Smooth muscle cell (in vitro differentiated cells): ENCODE results near the gene HOXC6. TPM values are rescaled to one million over a fixed set of nuclear protein-coding genes. Genes with fewer than 3 reads are reported as not detected.

Experiments used
- DNase-seq: peaks from one replicate; lab custom pipeline; 2025; ENCODE audit not compliant: unreplicated experiment; lab: John Stamatoyannopoulos, UW
- H2AFZ ChIP-seq: fragments of 200-600 bp; sonication (generic); 2 replicates; pipeline ENCODE4 v1.6.0; 2016; ENCODE audit warnings: antibody characterized with exemption, low read depth, mild to moderate bottlenecking
- H3F3A ChIP-seq: fragments of 200-600 bp; sonication (generic); 2 replicates; pipeline ENCODE4 v1.6.0; 2017; ENCODE audit warnings: antibody characterized with exemption, low read depth
- H3K27ac ChIP-seq: fragments of 200-600 bp; sonication (generic); 2 replicates; pipeline ENCODE4 v1.5.1; 2016; ENCODE audit warnings: low read depth, mild to moderate bottlenecking
- H3K27me3 ChIP-seq: fragments of 200-600 bp; sonication (generic); 2 replicates; pipeline ENCODE4 v1.6.1; 2016; ENCODE audit warnings: low read depth, mild to moderate bottlenecking
- H3K36me3 ChIP-seq: fragments of 200-600 bp; sonication (generic); 2 replicates; pipeline ENCODE4 v1.5.1; 2016; ENCODE audit warnings: low read depth
- H3K4me1 ChIP-seq: fragments of 200-600 bp; sonication (generic); 2 replicates; pipeline ENCODE4 v1.5.1; 2016; ENCODE audit warnings: low read depth
- H3K4me2 ChIP-seq: fragments of 200-600 bp; sonication (generic); 2 replicates; pipeline ENCODE4 v1.6.0; 2016; ENCODE audit warnings: mild to moderate bottlenecking
- H3K4me3 ChIP-seq: fragments of 200-600 bp; sonication (generic); 2 replicates; pipeline ENCODE4 v1.5.1; 2016; ENCODE audit warnings: mild to moderate bottlenecking
- H3K79me2 ChIP-seq: fragments of 200-600 bp; sonication (generic); 2 replicates; pipeline ENCODE4 v1.6.0; 2016; ENCODE audit warnings: low read depth, mild to moderate bottlenecking
- H3K9ac ChIP-seq: fragments of 200-600 bp; sonication (generic); 2 replicates; pipeline ENCODE4 v1.6.0; 2016; ENCODE audit warnings: low read depth
- H3K9me3 ChIP-seq: fragments of 200-600 bp; sonication (generic); replicated peaks from 2 replicates; pipeline ENCODE4 v1.5.1; 2016; ENCODE audit warnings: low read depth
- H4K20me1 ChIP-seq: fragments of 200-600 bp; sonication (generic); 2 replicates; pipeline ENCODE4 v1.6.0; 2016; ENCODE audit warnings: low read depth
- WGBS: methylation state at CpG from one replicate; pipeline ENCODE4 v1.1.7; 2016; ENCODE audit warnings: low lambda C conversion rate; 5-methylcytosine and 5-hydroxymethylcytosine counted together
- polyA plus RNA-seq: library from polyadenylated mRNA; unstranded; fragments of >200 nt; fragmentation: Nextera tagmentation; extraction: Ambion mirVana; gene quantifications from 2 replicates; pipeline ENCODE4 v1.2.1, GENCODE V29; 2016
- total RNA-seq: library from RNA; depleted of rRNA; stranded (reverse); fragments of >200 nt; gene quantifications from 2 replicates; pipeline ENCODE4 v1.2.3, GENCODE V29; 2014
- TF ChIP-seq, protein P1 (sequence below): fragments of 200-600 bp; sonication (generic); IDR thresholded peaks from 2 replicates; pipeline ENCODE4 v1.5.1; 2017; ENCODE audit warnings: borderline replicate concordance, mild to moderate bottlenecking, antibody characterized with exemption; ENCODE audit not compliant: insufficient read depth, poor library complexity, severe bottlenecking

Gene HOXC6
- total and polyA plus RNA-seq, 2 experiments from 2014 or later, result 3.1 to 12.3 TPM

DNA sequence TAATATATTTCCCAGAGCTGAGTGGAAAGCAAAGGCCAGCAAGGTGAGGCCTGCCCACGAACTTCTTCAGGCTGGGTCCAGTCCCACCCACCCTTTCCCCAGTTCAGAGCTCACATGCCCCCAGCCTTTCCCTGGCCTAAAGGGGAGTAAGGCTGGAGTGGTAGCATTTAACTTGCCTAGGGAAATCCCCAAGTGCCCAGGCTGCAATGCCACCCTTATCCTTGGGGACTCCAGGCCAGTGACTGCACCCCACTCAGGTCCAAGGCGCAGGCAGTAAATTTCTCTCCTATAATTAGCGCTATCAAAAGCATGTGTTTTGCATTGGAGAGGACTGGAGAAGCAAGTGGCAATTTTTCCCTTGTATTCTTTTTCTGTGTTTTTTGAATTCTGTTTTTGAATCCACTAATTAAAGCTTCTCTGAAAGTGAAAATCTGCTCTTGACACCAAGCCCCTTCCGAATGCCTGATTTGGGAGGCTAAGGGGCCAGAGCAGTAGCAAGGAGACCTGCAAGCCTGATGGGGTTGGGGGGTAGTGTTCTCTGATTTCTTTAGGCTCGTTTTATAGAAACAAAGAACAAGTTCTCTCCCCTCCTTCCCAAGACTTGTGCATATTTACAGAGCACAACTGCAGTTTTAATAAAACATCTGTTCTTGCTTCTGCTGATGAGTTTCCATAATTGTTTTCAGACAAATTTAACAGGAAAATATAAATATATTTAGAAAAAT, 3.5 kb upstream of the HOXC6 start:
- TF ChIP-seq, protein P1, sequence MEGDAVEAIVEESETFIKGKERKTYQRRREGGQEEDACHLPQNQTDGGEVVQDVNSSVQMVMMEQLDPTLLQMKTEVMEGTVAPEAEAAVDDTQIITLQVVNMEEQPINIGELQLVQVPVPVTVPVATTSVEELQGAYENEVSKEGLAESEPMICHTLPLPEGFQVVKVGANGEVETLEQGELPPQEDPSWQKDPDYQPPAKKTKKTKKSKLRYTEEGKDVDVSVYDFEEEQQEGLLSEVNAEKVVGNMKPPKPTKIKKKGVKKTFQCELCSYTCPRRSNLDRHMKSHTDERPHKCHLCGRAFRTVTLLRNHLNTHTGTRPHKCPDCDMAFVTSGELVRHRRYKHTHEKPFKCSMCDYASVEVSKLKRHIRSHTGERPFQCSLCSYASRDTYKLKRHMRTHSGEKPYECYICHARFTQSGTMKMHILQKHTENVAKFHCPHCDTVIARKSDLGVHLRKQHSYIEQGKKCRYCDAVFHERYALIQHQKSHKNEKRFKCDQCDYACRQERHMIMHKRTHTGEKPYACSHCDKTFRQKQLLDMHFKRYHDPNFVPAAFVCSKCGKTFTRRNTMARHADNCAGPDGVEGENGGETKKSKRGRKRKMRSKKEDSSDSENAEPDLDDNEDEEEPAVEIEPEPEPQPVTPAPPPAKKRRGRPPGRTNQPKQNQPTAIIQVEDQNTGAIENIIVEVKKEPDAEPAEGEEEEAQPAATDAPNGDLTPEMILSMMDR, result no peak
- WGBS, result 39% methylated on average over 5 of the region's 5 CpGs
- peaks cover 43% of the 10 kb centered on the region for H3K79me2 ChIP-seq
- H2AFZ ChIP-seq, result no peak overlapping the region
- no peak for DNase-seq
- H3K4me2 ChIP-seq, result peak overlapping the region; percentile 37
- no peak overlapping the region for H3K27ac ChIP-seq
- peaks cover 6% of the 10 kb centered on the region for H3K4me1 ChIP-seq
- no peaks in the 10 kb centered on the region for H3K36me3 ChIP-seq
- no peaks in the 10 kb centered on the region for H4K20me1 ChIP-seq
- H3F3A ChIP-seq, result no peaks in the 10 kb centered on the region
- H3K9me3 ChIP-seq, result no peaks in the 10 kb centered on the region
- H3K4me3 ChIP-seq, result no peak overlapping the region
- H3K27me3 ChIP-seq, result peaks cover 100% of the 10 kb centered on the region
- H3K9ac ChIP-seq, result no peak overlapping the region

DNA sequence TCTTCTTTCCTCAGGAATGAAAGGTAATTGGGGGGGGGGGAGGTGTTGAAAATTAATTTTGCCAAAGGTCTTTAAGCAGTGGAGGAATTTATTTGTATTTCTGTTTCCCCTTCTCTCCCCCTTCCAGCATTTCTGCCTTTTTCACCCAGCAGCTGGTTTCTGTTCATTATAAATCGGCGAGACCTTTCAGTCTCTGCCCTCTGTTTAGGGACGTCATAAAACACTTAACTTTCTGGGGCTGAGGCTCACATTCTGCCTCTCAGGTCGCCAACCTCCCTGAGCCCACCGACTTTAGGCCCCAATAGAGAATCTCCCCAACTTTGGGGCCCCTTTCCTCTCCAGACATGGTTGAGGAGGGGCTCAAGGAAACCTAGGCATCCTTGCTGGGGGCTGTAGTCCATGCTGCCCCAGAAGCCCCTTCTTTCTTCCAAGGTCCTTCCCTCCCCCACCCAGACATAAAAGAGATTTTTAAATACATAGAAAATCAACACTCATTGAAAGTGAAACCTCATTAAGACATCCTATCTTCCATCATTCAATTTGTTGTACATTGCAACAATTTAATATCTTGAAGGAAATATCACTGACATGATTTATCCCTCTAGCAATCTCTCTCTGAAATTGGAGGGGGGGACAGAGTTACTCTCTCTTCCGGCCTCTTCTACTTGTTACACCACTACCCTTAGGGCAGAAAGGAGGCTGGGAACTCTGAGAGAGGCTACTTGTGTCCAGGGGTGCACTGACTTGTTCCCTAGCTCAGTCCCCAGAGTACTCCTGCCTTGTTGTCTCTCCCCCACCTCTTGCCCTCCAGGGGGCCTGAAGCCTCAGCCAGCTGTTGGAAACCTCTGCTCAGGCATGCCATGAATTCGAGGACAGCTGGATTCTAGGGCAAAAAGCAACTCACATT, 2.5 kb upstream of the HOXC6 start:
- H3K9me3 ChIP-seq, result no peaks in the 10 kb centered on the region
- H3K4me3 ChIP-seq, result no peak overlapping the region
- H3K27ac ChIP-seq, result no peak overlapping the region
- no peaks in the 10 kb centered on the region for H4K20me1 ChIP-seq
- TF ChIP-seq, protein P1, result no peak
- H3K79me2 ChIP-seq, result peaks cover 43% of the 10 kb centered on the region
- DNase-seq, result no peak
- H3F3A ChIP-seq, result no peaks in the 10 kb centered on the region
- no peak overlapping the region for H3K9ac ChIP-seq
- 22% methylated on average over 7 of the region's 7 CpGs for WGBS
- H3K4me1 ChIP-seq, result peaks cover 11% of the 10 kb centered on the region
- H3K36me3 ChIP-seq, result no peaks in the 10 kb centered on the region
- peaks cover 100% of the 10 kb centered on the region for H3K27me3 ChIP-seq
- H3K4me2 ChIP-seq, result peak overlapping the region; percentile 33
- H2AFZ ChIP-seq, result no peak overlapping the region

DNA sequence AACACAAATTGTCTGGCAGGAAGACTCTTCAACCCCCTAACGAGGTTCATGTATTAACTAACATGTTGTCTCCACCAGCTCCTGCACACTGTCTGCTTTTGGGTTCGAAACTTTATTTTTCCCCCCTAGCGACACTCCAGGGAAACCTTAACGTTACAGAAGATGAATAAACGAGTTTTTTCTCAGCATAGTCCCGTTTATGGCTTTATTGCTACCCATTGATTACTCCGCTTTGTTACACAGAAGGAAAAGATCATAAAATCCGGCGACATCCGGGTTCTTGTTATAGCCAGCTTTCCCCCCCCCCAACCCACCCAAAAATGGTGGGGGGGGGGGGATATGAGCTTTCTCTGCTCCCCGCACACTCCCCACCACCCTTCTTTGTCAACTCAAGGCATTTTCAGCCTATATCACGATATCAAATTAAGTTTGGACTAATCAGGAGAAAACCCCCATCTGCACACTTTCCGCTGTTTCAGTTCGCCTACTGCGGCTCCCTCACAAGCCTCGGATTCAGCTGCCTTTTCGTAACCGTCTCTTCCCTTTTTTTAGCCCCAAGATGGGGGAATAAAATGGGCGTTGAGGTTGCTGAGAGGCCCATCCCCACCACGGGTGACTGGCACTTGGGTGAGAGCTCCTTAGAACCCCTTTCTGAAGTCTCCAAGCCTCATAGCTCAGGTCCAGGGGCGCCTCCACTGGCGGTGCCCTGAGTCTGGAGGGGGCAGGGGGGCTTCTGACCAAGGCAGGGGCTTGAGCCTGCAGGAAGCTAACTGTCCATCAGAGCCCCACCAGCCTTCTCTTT, 1.4 kb upstream of the HOXC6 start:
- peak overlapping the region; percentile 40 for H3K27ac ChIP-seq
- 31% methylated on average over 21 of the region's 22 CpGs for WGBS

More for the DNA sequence above, 1.4 kb upstream of the HOXC6 start:
- TF ChIP-seq, protein P1, result no peak
- Histone ChIP-seq H3K27me3 (peaks cover 99% of the 10 kb centered on the region), H2AFZ (no peak overlapping the region), H3F3A (no peaks in the 10 kb centered on the region), H4K20me1 (no peaks in the 10 kb centered on the region), H3K4me1 (peaks cover 14% of the 10 kb centered on the region), H3K36me3 (no peaks in the 10 kb centered on the region), H3K4me2 (peak overlapping the region; percentile 33), H3K79me2 (peaks cover 36% of the 10 kb centered on the region), H3K4me3 (no peak overlapping the region), H3K9me3 (no peaks in the 10 kb centered on the region), H3K9ac (no peak overlapping the region)
- no peak for DNase-seq
